Trophoblast cell (in vitro differentiated cells and primary cell): ENCODE results near the gene AURKB.

Experiments
- DNase-seq, 2 donors: peaks; one replicate each; pipeline ENCODE4 v3.0.0-alpha.2; 2016
- H2AFZ ChIP-seq: 2 replicates; pipeline ENCODE4 v1.6.1; 2013; ENCODE audit warnings: low read length, moderate library complexity, mild to moderate bottlenecking; ENCODE audit not compliant: insufficient read depth, poor library complexity
- H2AK5ac ChIP-seq: 2 replicates; pipeline ENCODE4 v1.6.1; 2013; ENCODE audit warnings: mild to moderate bottlenecking, low read length
- H2BK120ac ChIP-seq: 2 replicates; pipeline ENCODE4 v1.6.1; 2013; ENCODE audit warnings: low read length, mild to moderate bottlenecking, moderate library complexity; ENCODE audit not compliant: insufficient read depth, poor library complexity
- H2BK12ac ChIP-seq: 2 replicates; pipeline ENCODE4 v1.6.1; 2013; ENCODE audit warnings: mild to moderate bottlenecking, low read length, moderate library complexity
- H2BK5ac ChIP-seq: 2 replicates; pipeline ENCODE4 v1.6.1; 2013; ENCODE audit warnings: low read length, low read depth, moderate library complexity, mild to moderate bottlenecking; ENCODE audit not compliant: poor library complexity
- H3K14ac ChIP-seq: 2 replicates; pipeline ENCODE4 v1.6.1; 2013; ENCODE audit warnings: mild to moderate bottlenecking, low read length
- H3K18ac ChIP-seq: 2 replicates; pipeline ENCODE4 v1.6.1; 2013; ENCODE audit warnings: mild to moderate bottlenecking, low read length
- H3K23ac ChIP-seq: 2 replicates; pipeline ENCODE4 v1.6.1; 2013; ENCODE audit warnings: low read length
- H3K27ac ChIP-seq: 2 replicates; pipeline ENCODE4 v1.5.1; 2013; ENCODE audit warnings: low read depth, mild to moderate bottlenecking, inconsistent platforms, low read length, moderate library complexity
- H3K27me3 ChIP-seq: 2 replicates; pipeline ENCODE4 v1.6.1; 2013; ENCODE audit warnings: inconsistent platforms, mild to moderate bottlenecking, low read length, moderate library complexity; ENCODE audit not compliant: insufficient read depth
- H3K36me3 ChIP-seq, 2 experiments: 1 replicate in 1 of 2; 2 replicates in 1 of 2; pipeline ENCODE4 v1.6.1; 2013; ENCODE audit warnings: low read length in 2 of 2, mild to moderate bottlenecking in 2 of 2, moderate library complexity in 1 of 2; ENCODE audit not compliant: insufficient read depth in 2 of 2, control insufficient read depth in 1 of 2
- H3K4ac ChIP-seq: 2 replicates; pipeline ENCODE4 v1.6.1; 2013; ENCODE audit warnings: low read depth, mild to moderate bottlenecking, low read length, moderate library complexity
- H3K4me1 ChIP-seq, 2 experiments: 1 replicate in 1 of 2; 2 replicates in 1 of 2; pipeline ENCODE4 v1.6.1; 2013; ENCODE audit warnings: low read length in 2 of 2, mild to moderate bottlenecking in 2 of 2, moderate library complexity in 1 of 2; ENCODE audit not compliant: insufficient read depth in 2 of 2, control insufficient read depth in 1 of 2
- H3K4me2 ChIP-seq: 2 replicates; pipeline ENCODE4 v1.6.1; 2013; ENCODE audit warnings: inconsistent platforms, mild to moderate bottlenecking, low read length, moderate library complexity
- H3K4me3 ChIP-seq: 2 replicates; pipeline ENCODE4 v1.5.1; 2013; ENCODE audit warnings: mild to moderate bottlenecking, low read depth, low read length, inconsistent platforms
- H3K79me1 ChIP-seq: one replicate; pipeline ENCODE4 v1.6.1; 2013; ENCODE audit warnings: low read length
- H3K79me2 ChIP-seq: 2 replicates; pipeline ENCODE4 v1.6.1; 2013; ENCODE audit warnings: low read length, mild to moderate bottlenecking; ENCODE audit not compliant: control insufficient read depth, insufficient read depth, poor library complexity
- H3K9ac ChIP-seq: 2 replicates; pipeline ENCODE4 v1.6.1; 2013; ENCODE audit warnings: mild to moderate bottlenecking, low read length
- H3K9me3 ChIP-seq: 2 replicates; pipeline ENCODE4 v1.6.1; 2013; ENCODE audit warnings: low read depth, mild to moderate bottlenecking, control low read depth, inconsistent platforms, low read length; ENCODE audit not compliant: insufficient read depth
- H4K12ac ChIP-seq: 2 replicates; pipeline ENCODE4 v1.6.1; 2013; ENCODE audit warnings: low read depth, mild to moderate bottlenecking, low read length, moderate library complexity
- H4K8ac ChIP-seq: 2 replicates; pipeline ENCODE4 v1.6.1; 2013; ENCODE audit warnings: low read depth, mild to moderate bottlenecking, low read length, moderate library complexity
- H4K91ac ChIP-seq: one replicate; pipeline ENCODE4 v1.6.1; 2013; ENCODE audit warnings: low read depth, mild to moderate bottlenecking, low read length, moderate library complexity
- WGBS: extraction: QIAGEN DNeasy Blood & Tissue Kit; methylation state at CpG from one replicate; pipeline ENCODE4 v1.1.7; 2013; ENCODE audit warnings: missing lambda C conversion rate; ENCODE audit not compliant: insufficient read length, insufficient coverage; ENCODE audit errors: extremely low coverage; 5-methylcytosine and 5-hydroxymethylcytosine counted together

Gene AURKB

DNA sequence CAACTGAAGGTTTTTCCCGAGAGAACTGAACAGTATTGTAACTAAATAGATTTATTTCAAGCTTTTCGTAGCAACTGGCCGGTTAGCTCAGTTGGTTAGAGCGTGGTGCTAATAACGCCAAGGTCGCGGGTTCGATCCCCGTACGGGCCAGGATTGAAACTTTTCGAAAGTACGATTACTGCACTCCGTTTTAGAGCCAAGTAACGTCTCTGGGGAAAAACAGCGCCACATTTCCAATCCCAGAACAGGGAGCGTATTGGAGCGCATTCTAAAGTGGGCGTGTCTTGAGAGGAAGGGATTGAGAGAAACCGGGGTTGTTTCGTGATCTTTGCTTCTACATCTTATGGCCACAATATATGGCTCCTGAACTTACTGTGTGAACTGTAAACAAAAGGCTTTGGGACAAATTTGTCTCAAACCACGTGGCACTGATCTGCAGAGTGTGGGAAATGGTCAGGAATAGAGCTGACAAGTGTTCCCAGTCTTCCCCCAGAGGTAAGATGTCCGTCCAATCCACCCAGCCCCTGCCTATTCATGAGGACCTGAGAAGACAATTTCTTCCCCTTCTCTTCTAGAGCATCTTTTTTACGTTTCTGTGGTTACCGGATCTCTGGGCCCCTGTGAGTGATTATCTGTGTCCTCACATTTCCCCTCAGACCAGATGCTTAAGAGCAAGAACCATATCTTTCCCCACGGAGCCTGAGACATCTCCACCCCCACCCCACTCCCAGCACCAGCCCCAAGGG lies 22.7 kb downstream of the AURKB start:
- Histone ChIP-seq H2BK5ac (no peak overlapping the region), H3K79me1 (peaks cover 9% of the 10 kb centered on the region), H3K27ac (peak overlapping the region; percentile 26), H3K9me3 (peaks cover 2% of the 10 kb centered on the region), H3K4me3 (peak overlapping the region; percentile 71), H3K18ac (no peak overlapping the region), H4K8ac (no peak overlapping the region), H2AK5ac (no peak overlapping the region), H3K9ac (no peak overlapping the region), H3K27me3 (no peaks in the 10 kb centered on the region), H4K12ac (no peak overlapping the region), H3K4me1 (peaks cover 20 to 23% of the 10 kb centered on the region in 2 experiments), H2AFZ (no peak overlapping the region), H3K23ac (no peak overlapping the region), H3K79me2 (peaks cover 3% of the 10 kb centered on the region), H2BK12ac (no peak overlapping the region), H3K4me2 (peak overlapping the region; percentile 82), H3K36me3 (no peaks in the 10 kb centered on the region), H4K91ac (no peak overlapping the region), H3K14ac (no peak overlapping the region), H2BK120ac (no peak overlapping the region), H3K4ac (no peak overlapping the region)
- WGBS, result no CpG with 5 or more reads among the region's 25 CpGs
- peak; percentile 98 to 100 for DNase-seq

DNA sequence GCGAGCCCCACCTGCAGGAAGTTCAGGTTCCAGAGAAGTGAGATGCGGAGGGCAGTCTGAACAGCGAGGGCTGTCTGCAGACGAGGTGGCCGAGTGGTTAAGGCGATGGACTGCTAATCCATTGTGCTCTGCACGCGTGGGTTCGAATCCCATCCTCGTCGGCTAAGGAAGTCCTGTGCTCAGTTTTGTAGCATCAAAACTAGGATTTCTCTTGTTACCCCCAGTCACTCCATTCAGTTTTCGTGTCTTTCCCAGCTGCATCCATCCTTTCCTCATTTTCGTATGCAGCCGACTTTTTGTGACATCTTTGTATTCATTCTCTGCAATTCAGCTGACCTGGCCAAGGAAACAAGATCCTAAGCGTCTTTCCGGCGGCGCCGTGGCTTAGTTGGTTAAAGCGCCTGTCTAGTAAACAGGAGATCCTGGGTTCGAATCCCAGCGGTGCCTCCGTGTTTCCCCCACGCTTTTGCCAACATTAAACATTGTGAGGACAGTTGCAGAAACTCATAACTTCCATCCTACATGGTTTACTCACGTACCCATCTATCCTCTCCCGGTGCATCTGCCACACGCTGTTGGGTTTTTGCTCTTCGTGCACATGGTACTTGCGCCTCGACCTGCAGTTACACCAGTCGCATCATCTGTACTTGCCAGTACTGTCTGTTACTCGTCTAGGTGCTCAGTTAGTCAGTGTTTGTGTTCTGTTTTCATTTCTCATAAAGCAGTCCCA lies 23.4 kb downstream of the AURKB start:
- Histone ChIP-seq H2AFZ (no peak overlapping the region), H2AK5ac (no peak overlapping the region), H4K91ac (no peak overlapping the region), H3K79me1 (peaks cover 7% of the 10 kb centered on the region), H3K4me2 (peak overlapping the region; percentile 73), H4K12ac (no peak overlapping the region), H3K18ac (no peak overlapping the region), H3K9ac (peak overlapping the region; percentile 64), H3K14ac (no peak overlapping the region), H3K27ac (peak overlapping the region; percentile 26), H4K8ac (no peak overlapping the region), H3K79me2 (peaks cover 3% of the 10 kb centered on the region), H2BK120ac (no peak overlapping the region), H3K4me3 (peak overlapping the region; percentile 81), H2BK12ac (no peak overlapping the region), H3K4me1 (peaks cover 15 to 18% of the 10 kb centered on the region in 2 experiments), H3K4ac (no peak overlapping the region), H3K36me3 (no peaks in the 10 kb centered on the region), H3K27me3 (no peaks in the 10 kb centered on the region), H2BK5ac (no peak overlapping the region), H3K23ac (no peak overlapping the region), H3K9me3 (peaks cover 2% of the 10 kb centered on the region)
- peak; percentile 94 to 96 for DNase-seq
- WGBS, result no CpG with 5 or more reads among the region's 32 CpGs

GRCh38 chr17:8186446-8186786 lies 24.0 kb downstream of the AURKB start:
- Histone ChIP-seq H2AK5ac (no peak overlapping the region), H3K4me3 (peak overlapping the region; percentile 81), H3K14ac (no peak overlapping the region), H3K23ac (no peak overlapping the region), H4K8ac (peak overlapping the region; percentile 30), H2BK5ac (no peak overlapping the region), H2BK12ac (no peak overlapping the region), H2AFZ (peak overlapping the region; percentile 33), H3K36me3 (no peaks in the 10 kb centered on the region), H3K27ac (no peak overlapping the region), H3K79me2 (peaks cover 3% of the 10 kb centered on the region), H3K9ac (peak overlapping the region; percentile 39), H3K27me3 (no peaks in the 10 kb centered on the region), H3K79me1 (peaks cover 7% of the 10 kb centered on the region), H3K18ac (no peak overlapping the region), H3K9me3 (peaks cover 2% of the 10 kb centered on the region), H2BK120ac (no peak overlapping the region), H3K4ac (no peak overlapping the region), H3K4me1 (peaks cover 14 to 17% of the 10 kb centered on the region in 2 experiments), H3K4me2 (peak overlapping the region; percentile 73), H4K12ac (peak overlapping the region; percentile 6), H4K91ac (no peak overlapping the region)
- no CpG with 5 or more reads among the region's 23 CpGs for WGBS
- DNase-seq, result no peak

DNA sequence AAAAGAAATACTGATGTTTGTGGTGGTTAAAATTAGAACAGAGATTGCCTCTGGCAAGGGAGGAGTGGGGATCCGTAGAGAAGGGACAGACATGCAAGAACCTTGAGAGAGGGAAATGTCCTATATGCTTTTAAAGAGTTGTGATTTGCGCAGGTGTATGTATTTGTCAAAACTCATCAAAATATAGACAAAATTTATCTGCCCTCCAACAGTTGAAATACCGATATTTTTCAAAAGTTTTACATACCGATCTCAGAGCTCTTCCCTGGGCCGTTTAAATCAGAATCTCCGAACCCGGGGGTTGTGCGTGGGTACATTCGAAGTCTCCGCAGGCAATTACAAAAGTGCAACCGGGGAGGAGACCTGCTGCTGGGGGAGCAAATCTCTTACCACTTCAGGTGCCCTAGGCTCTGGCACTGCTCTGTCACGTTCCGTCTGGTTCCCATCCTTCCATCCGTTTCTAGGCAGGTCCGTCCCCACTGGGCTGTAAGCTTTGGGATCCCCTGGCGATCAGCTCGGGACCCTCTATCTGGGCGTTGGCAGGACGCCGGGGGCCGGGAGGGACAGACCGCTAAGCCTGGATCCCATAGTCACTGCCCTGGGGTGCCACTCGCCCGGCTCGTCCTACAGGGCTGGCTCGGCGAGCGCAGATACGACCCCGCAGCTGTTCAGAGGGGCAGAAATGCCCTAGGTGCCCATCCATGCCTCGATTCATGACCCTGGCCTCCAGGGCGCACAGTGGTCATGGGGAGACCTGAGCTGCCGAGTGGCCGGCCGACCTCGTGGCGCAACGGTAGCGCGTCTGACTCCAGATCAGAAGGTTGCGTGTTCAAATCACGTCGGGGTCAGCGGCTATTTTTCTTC lies 24.6 kb downstream of the AURKB start:
- peak overlapping the region; percentile 73 for H3K4me2 ChIP-seq
- peaks cover 3% of the 10 kb centered on the region for H3K79me2 ChIP-seq
- H3K79me1 ChIP-seq, result peaks cover 7% of the 10 kb centered on the region
- no peak overlapping the region for H2BK120ac ChIP-seq
- no peak overlapping the region for H3K4ac ChIP-seq
- no peaks in the 10 kb centered on the region for H3K27me3 ChIP-seq
- H4K91ac ChIP-seq, result no peak overlapping the region
- H2BK12ac ChIP-seq, result no peak overlapping the region
- H3K9ac ChIP-seq, result peak overlapping the region; percentile 6
- H3K4me3 ChIP-seq, result peak overlapping the region; percentile 85
- no peak overlapping the region for H2AFZ ChIP-seq
- no peak overlapping the region for H3K27ac ChIP-seq
- H3K36me3 ChIP-seq, result no peaks in the 10 kb centered on the region
- WGBS, result no CpG with 5 or more reads among the region's 44 CpGs
- H3K23ac ChIP-seq, result no peak overlapping the region
- H3K14ac ChIP-seq, result no peak overlapping the region
- no peak overlapping the region for H2AK5ac ChIP-seq
- peak; percentile 67 to 88 for DNase-seq
- H2BK5ac ChIP-seq, result no peak overlapping the region
- H4K8ac ChIP-seq, result no peak overlapping the region
- H3K9me3 ChIP-seq, result peaks cover 2% of the 10 kb centered on the region
- H3K18ac ChIP-seq, result no peak overlapping the region
- no peak overlapping the region for H4K12ac ChIP-seq
- peaks cover 14 to 17% of the 10 kb centered on the region in 2 experiments for H3K4me1 ChIP-seq
